Suppressor macrophage treated with lipopolysaccharide for 4 hours (primary cell): Measurements from ENCODE around the gene DNM1L.
A peak's percentile ranks its signal among the peaks of the same experiment; 100 is the strongest.

ENCODE experiments used
- DNase-seq: peaks from one replicate; pipeline ENCODE4 v3.0.0-alpha.2; 2020

Gene DNM1L

DNA sequence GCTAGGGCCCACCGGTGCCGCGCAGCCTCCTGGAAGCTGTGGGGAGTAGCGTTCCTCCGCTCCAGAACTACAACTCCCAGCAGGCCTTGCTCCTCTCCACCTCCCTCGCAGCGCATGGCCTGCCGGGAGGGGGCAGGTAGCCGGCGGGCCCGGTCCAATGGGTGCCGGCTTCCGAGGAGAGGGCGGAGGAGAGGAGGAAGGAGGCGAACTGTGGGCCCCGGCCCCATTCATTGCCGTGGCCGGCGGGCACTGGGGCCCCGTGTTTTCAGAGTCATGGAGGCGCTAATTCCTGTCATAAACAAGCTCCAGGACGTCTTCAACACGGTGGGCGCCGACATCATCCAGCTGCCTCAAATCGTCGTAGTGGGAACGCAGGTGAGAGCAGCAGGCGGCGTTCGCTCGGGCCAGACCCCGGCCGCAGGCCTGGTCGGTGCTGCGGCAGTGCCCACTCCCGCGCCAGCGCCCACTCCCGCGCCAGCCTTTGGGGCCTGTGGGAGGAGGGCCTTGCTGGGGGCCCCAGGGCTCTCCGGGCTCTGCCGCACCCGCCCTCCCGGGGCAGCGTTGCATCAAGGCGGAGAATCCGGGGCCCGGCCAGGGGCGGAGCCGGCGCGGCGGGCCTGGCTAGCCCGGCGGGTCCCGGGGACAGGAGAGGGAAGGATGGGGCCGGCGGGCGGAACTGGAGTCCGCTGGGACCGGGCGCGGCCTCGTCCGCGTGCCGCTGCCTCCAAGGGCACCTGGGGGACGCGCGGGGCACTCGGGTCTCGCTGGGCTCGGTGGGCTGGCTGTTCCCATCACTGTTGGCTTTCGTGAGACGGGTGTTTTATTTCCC lies at the start of gene DNM1L:
Gene DNM1L, plus strand, starts transcription at position 211 of the 829 bp plus-strand sequence. Its CDS starts 63 bp downstream, at position 274.
- DNase-seq = peak; percentile 95

- no peak for DNase-seq
These were observed 37.7 kb upstream of the DNM1L start for GRCh38 chr12:32641287-32641901.

DNA sequence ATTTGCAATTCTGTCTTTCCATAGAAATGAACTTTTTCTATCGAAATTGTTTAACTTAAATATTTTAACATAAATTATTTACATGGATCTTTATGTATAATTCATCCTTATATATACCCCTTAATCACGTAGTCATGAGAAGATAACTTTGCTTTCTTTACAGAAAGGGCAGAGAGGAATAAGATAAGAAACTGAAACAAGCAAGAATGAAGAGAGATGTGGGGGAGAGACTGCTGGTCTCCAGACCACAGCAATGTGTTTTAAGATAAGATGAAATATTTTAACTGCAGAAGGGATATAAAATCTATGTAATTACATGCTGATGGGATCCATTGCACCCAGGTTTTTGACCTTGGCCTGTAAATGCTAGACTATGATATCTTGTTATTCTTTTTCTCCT lies 34.7 kb upstream of the DNM1L start:
- DNase-seq = no peak

GRCh38 chr12:32647275-32647674 lies 31.8 kb upstream of the DNM1L start:
- DNase-seq = no peak

DNA sequence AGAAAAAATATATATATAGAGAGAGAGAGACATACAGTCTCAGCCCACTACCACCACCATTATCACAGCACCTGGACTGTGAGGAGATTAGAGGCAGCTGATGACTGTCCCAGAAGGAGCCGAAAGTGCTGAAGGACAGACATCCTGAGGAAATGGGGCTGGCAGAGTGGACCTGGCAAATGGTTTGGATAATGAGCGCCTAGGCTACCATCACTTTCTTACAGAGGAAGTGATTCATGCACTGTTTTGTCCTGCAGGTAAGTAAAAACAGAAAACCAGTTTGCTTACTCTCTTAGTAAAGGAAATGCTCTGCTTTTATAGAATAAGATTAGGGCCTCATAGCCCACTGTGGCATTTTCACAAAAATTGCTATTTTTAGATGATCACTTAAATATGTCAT lies 28.6 kb upstream of the DNM1L start:
- no peak for DNase-seq

- no peak for DNase-seq
These were observed 27.7 kb upstream of the DNM1L start for GRCh38 chr12:32651151-32651955.

- no peak for DNase-seq
These were observed 27.2 kb upstream of the DNM1L start for GRCh38 chr12:32651956-32652210.

DNA sequence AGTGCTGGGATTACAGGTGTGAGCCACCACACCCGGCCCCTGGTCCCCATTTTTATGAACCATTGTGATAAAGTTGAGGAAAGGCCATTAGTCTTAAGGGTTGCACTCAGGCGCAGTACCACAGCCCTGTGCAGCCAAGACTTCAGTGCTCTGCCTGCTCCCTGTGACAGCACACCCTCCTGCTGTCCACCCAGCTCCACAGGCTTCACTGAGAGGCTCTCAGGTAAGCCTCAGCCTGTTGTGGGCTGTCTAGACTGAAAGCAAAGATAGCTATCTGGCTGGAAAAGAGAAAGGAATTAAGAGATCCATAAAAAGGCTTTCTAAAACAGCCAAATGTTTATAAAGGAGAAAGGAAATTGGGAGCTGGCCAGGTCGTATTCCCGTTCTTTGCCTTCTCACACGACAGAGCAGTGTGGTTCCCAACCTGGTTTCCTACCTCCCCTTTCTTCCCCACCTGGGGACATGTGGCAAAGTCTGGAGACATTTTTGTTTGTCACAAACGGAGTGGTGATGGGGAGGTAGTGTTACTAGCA lies 19.1 kb upstream of the DNM1L start:
- DNase-seq = no peak

DNA sequence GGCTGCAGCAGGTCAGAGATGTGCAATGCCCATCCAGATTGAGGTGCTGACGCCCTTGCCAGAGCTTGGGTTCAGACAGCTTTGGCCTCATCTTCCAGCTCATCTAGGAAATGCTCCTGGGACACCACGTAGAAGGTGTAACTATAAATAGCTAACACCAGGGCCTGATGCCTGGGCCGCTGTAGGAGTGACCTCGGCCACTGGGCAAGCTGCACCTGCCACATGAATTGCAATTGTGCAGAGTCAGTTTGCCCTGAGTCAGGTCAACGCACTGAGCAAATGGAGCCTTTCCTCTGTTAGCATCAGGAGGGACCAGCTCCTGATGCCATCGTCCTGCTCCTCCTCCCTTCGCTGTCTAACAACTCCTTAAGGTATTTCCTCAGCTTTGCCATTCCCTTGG lies 17.4 kb upstream of the DNM1L start:
- no peak for DNase-seq

DNA sequence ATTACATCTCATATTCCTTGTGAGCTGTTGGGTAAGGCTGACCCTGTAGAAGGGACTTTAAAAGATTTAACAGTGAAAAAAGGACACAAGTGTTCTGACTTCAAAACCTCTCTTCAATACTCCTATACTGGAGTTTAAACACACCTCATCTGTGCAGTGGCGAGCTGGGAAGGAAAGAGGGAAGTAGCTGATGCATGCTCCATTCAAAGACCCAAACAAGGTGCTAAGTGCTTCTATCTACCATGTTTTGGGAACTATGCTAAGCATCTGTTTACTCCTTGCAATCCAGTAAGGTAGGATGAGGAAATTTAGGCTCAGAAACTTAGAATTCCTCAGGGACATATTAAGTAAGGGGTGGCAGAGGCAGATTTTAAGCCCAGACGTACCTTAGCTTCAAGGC lies 16.4 kb upstream of the DNM1L start:
- DNase-seq = no peak

DNA sequence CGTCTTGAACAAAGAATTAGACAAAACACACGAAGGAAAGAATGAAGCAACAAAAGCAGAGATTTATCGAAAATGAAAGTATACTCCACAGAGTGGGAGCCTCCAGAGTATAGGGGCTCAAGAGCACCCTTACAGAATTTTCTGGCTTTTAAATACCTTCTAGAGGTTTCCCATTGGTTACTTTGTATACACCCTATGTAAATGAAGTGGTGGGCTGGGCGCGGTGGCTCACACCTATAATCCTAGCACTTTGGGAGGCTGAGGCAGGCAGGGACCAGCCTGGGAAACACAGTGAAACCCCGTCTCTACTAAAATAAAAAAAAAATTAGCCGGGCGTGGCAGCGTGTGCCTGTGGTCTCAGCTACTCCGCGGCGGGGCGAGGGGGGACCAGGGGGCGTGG lies 13.1 kb upstream of the DNM1L start:
- no peak for DNase-seq

- no peak for DNase-seq
These were observed 9.5 kb upstream of the DNM1L start for GRCh38 chr12:32669584-32669983.

DNA sequence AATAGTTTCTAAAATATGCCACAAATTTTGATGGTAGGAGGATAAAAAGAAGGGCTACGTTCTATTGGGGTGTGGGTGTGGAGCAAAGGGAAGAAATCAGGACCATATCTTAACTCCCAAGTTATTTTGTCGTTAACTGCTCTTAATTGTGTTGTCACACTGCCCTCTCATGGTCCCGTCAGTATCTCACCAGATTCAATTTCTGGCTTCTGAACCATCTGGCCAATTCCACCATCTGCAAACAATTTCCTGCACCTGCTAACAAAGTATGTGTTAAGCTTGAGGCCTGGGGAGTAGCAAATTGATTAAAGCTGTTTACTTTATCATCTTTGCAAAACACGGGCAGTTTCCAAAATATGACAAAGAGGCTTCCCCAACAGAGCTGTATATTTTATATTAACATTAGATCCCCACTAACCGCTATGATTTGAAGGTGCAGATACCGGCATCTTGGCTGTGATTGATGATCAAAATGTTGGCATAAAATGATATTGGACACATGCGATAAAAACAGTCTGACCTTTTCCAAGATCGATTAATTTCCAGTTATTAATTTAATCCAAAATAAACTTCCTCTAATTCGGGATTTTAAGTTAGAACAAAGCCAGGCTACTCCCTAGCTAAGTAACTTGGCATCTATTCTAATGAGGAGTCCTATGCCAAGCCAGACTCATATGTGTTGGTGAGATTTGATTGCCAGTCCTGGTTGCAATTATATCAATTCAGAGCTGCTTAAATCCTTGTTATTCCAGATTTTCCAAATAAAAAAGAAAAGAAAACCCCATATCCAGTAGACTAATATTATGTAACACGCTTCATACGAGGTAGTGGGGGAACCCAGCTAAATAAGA lies 6.9 kb upstream of the DNM1L start:
- peak; percentile 49 for DNase-seq

DNA sequence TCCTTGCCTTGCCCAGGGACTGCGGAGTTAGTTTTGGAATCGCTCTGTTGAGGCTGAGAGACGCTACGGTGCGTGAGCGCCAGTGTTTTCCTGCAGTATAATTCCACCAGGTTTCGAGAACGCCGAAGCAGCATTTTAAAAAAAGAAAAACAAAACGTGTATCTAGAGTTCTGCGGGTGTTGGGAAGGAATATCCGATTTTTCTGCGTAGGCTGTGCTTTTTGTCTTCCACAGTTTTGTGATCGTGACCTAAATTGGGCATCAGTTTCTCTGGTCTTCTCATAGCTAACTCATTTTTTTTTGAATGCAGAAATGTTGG lies 778 bp downstream of the DNM1L start:
- no peak for DNase-seq

- no peak for DNase-seq
These were observed 1.7 kb downstream of the DNM1L start for GRCh38 chr12:32680787-32681186.

- DNase-seq = no peak
These were observed 2.2 kb downstream of the DNM1L start for GRCh38 chr12:32681272-32681671.

GRCh38 chr12:32686340-32686739 lies 7.2 kb downstream of the DNM1L start:
- no peak for DNase-seq

DNA sequence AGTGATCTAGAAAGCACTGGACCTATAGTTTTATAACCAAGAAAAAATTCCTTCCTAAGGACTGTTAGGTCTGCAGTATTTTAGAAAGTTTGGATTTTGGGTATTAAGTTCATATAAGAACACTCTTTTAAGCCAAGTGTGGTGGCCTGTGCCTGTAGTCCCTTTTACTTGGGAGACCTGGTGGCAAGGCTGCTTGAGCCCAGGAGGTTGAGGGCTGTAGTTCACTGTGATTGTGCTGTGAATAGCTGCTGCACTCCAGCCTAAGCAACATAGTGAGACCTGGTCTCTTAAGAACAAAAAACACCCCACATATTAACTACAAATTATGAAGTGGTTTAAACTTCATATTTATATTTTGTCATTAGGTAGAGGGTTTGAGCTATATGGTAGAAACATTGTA lies 9.7 kb downstream of the DNM1L start:
- DNase-seq = no peak

- DNase-seq = no peak
These were observed 11.8 kb downstream of the DNM1L start for GRCh38 chr12:32690927-32691326.

GRCh38 chr12:32692358-32692757 lies 13.3 kb downstream of the DNM1L start:
- DNase-seq = no peak

DNA sequence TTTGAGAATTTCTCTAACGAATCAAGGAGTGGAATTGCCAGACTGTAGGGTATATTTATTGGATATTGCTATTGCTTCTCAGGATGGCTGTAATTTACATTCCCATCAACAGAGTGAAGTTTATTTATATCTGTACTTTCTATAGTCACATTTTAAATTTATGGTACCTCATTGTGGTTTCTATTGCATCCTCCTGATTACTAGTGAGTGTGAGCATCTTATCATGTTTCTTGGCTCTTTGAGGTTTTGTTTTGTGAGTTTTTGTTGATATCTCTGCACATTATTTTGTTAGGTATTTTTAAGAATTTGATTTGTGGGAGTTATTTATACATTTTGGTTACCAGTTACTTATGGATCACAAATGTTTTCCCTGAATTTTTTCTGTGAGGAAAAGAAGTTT lies 13.9 kb downstream of the DNM1L start:
- no peak for DNase-seq

DNA sequence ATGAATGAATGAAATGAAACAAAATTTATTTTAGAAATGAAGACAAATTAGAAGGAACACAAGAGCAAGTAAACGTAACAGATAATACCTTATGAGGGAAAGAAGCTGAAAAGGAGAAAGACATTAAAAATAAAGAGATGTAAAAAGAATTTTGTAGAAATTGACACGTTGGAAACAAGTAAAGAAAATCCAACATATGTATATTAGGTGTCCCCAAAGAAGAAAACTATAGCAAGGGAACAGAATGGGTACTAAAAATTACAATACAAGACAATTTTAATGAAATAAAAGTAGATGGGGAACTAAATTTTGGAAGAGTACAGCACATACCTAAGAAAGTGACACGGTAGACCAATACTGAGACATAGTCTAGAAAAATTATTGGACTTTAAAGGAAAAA lies 16.7 kb downstream of the DNM1L start:
- no peak for DNase-seq

DNA sequence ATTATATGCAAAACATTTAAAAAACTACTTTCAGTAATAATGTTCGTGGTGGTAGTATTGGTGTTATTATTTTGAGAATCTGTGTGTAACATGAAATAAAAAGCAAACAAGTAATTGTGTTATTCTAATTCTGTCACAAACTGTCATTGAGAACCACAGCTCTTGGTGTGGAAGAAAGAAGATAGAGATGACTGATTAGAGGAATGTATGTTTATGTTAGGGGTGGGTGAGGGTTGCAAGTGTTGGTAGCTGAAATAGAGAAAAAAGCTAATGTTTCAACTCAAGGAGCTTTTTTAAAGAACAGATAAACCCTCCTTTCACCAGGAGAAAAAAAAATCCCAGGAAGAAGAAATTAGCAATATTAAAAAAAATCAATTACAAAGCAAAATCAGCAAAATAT lies 18.3 kb downstream of the DNM1L start:
- DNase-seq = no peak
